Body of pancreas (tissue), 4 donors: ENCODE measurements around the gene GPR158. TPM values are rescaled to one million over a fixed set of nuclear protein-coding genes. Genes with fewer than 3 reads are reported as not detected.

ENCODE experiments used
- ATAC-seq: fragments of 150-250 bp; one replicate; pipeline ENCODE4 v1.9.1; 2016
- DNase-seq, 4 donors: peaks; one replicate each; pipeline ENCODE4 v3.0.0-alpha.2; 2019
- H3K27ac ChIP-seq, 4 donors: fragments of 200-600 bp; sonication (generic); 1 replicate in 3 of 4; 2 replicates in 1 of 4; pipeline versions ENCODE4 v1.5.1 to v1.6.1; 2016 to 2019; ENCODE audit warnings: mild to moderate bottlenecking in 1 of 4, mixed read lengths in 1 of 4, moderate library complexity in 1 of 4
- H3K27me3 ChIP-seq, 2 donors: fragments of 200-600 bp; sonication (generic); one replicate each; pipeline ENCODE4 v1.6.0; 2016; ENCODE audit warnings: mild to moderate bottlenecking in 1 of 2
- H3K36me3 ChIP-seq, 2 donors: fragments of 200-600 bp; sonication (generic); replicated peaks in 1 of 2; 2 replicates each; pipeline ENCODE4 v1.5.1; 2016; ENCODE audit warnings: low read depth in 2 of 2; ENCODE audit not compliant: insufficient read depth in 1 of 2
- H3K4me1 ChIP-seq: fragments of 200-600 bp; sonication (generic); one replicate; pipeline ENCODE4 v1.6.0; 2016
- H3K4me3 ChIP-seq, 2 donors: fragments of 200-600 bp; sonication (generic); 1 replicate in 1 of 2; 2 replicates in 1 of 2; pipeline ENCODE4 v1.5.1; 2016 to 2019
- H3K9me3 ChIP-seq, 3 donors: fragments of 200-600 bp; sonication (generic); 1 replicate in 2 of 3; 2 replicates in 1 of 3; pipeline ENCODE4 v1.5.1; 2016
- POLR2A ChIP-seq, 3 donors: fragments of 450-650 bp; IDR thresholded peaks; one replicate each; pipeline ENCODE4 v1.6.1; 2016; ENCODE audit warnings: antibody characterized with exemption in 3 of 3, mild to moderate bottlenecking in 2 of 3
- WGBS, 2 donors: methylation state at CpG; one replicate each; pipeline ENCODE4 v1.1.5; 2017; 5-methylcytosine and 5-hydroxymethylcytosine counted together
- intact Hi-C: fragments of 100-400 bp; cut with DNase I; formaldehyde crosslinking; loops from one replicate; pipeline ENCODE4 v1.15.1; 2023
- total RNA-seq, 2 donors: library from RNA; depleted of rRNA; stranded (reverse); fragments of >200 nt; gene quantifications; one replicate each; pipeline ENCODE4 v1.1.0, GENCODE V29; 2016
- TF ChIP-seq, protein P1 (sequence below), 7 experiments: fragments of 450-650 bp in 4 of 7; fragments of 200-600 bp in 3 of 7; sonication (generic) in 3 of 7; IDR thresholded peaks; one replicate each; pipeline ENCODE4 v1.5.1; 2016 to 2019; ENCODE audit warnings: antibody characterized with exemption in 7 of 7

The GPR158 gene
- total RNA-seq, 2 donors from 2014 or later, result 0.52 TPM; not detected in 1

DNA sequence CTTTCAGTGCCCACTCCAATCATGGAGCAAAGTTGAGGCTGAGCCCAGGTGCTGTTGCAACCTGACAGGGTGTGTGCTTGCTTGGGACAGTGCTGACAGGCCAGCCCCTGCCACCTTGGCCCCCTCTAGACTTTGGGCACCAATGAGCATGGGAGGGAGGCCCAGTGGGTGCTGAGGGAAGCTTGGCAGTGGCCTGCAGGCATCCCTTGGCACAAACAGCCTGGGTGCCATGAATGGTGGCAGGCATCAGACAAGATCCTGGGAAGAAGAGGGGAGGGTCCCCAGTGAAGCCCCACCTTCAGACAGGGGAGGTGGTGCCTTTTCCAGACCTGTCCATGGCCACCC lies 214.0 kb downstream of the GPR158 start:
- Histone ChIP-seq H3K9me3 (peaks cover 0 to 14% (median 0%) of the 10 kb centered on the region in 3 donors), H3K4me3 (no peak overlapping the region), H3K27me3 (no peaks in the 10 kb centered on the region), H3K27ac (no peak overlapping the region), H3K36me3 (no peaks in the 10 kb centered on the region), H3K4me1 (no peaks in the 10 kb centered on the region)
- intact Hi-C loops, result no loop called here
- ATAC-seq, result no peak
- TF ChIP-seq, protein P1, sequence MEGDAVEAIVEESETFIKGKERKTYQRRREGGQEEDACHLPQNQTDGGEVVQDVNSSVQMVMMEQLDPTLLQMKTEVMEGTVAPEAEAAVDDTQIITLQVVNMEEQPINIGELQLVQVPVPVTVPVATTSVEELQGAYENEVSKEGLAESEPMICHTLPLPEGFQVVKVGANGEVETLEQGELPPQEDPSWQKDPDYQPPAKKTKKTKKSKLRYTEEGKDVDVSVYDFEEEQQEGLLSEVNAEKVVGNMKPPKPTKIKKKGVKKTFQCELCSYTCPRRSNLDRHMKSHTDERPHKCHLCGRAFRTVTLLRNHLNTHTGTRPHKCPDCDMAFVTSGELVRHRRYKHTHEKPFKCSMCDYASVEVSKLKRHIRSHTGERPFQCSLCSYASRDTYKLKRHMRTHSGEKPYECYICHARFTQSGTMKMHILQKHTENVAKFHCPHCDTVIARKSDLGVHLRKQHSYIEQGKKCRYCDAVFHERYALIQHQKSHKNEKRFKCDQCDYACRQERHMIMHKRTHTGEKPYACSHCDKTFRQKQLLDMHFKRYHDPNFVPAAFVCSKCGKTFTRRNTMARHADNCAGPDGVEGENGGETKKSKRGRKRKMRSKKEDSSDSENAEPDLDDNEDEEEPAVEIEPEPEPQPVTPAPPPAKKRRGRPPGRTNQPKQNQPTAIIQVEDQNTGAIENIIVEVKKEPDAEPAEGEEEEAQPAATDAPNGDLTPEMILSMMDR (IDR thresholded peaks at IDR 0.05), result no peak
- no peak for TF ChIP-seq POLR2A (IDR thresholded peaks at IDR 0.05)
- no peak for DNase-seq

DNA sequence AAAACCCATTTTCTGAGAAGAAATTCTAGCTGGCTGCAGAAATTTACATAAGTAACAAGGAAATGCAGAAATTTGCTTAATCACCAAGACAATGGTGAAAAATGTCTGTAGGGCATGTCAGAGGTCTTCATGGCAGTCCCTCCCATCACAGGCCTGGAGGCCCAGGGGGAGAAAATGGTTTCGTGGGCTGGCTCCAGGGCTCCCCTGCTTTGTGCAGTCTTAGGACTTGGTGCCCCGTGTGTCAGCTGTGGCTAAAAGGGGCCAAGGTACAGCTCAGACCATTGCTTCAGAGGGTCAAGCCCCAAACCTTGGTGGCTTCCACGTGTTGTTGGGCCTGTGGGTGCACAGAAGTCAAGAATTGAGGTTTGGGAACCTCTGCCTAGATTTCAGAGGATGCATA lies 215.9 kb downstream of the GPR158 start:
- no peaks in the 10 kb centered on the region for H3K36me3 ChIP-seq
- no peak for ATAC-seq
- H3K4me1 ChIP-seq, result no peaks in the 10 kb centered on the region

DNA sequence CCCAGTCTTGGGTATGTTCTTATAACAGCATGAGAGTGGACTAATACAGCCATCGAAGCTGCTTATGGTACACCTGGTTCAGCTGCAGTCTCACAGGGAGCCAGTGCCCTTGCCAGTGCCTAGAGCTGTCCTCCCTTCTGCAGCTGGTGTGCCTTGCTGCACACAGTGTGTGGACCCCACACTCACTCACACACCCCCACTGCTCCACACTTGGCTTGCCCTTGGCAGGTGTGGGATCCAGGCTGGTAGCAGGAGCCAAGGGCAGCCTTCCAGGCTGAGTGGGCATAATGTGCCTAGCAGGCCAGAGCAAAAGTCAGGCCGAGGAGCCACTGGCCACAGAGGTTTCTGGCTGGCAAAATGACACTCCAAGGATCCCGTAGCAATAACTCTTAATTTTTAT lies 217.3 kb downstream of the GPR158 start:
- intact Hi-C loops, result no loop called here
- DNase-seq, result no peak
- 58 to 68% methylated on average over 3 of the region's 3 CpGs for WGBS, 2 donors
- peaks cover 0 to 14% (median 0%) of the 10 kb centered on the region in 3 donors for H3K9me3 ChIP-seq
- H3K4me3 ChIP-seq, result no peak overlapping the region
- no peaks in the 10 kb centered on the region for H3K4me1 ChIP-seq
- no peaks in the 10 kb centered on the region for H3K27me3 ChIP-seq
- H3K27ac ChIP-seq, result no peak overlapping the region
- H3K36me3 ChIP-seq, result no peaks in the 10 kb centered on the region
- TF ChIP-seq, protein P1 (IDR thresholded peaks at IDR 0.05), result no peak
- ATAC-seq, result no peak

More for the DNA sequence above, 215.9 kb downstream of the GPR158 start:
- 51 to 53% methylated on average over 3 of the region's 3 CpGs for WGBS, 2 donors
- Histone ChIP-seq H3K27me3 (no peaks in the 10 kb centered on the region), H3K27ac (no peak overlapping the region), H3K9me3 (peaks cover 0 to 14% (median 0%) of the 10 kb centered on the region in 3 donors), H3K4me3 (no peak overlapping the region)
- TF ChIP-seq POLR2A (IDR thresholded peaks at IDR 0.05), result no peak
- TF ChIP-seq, protein P1 (IDR thresholded peaks at IDR 0.05), result no peak
- no peak for DNase-seq
- intact Hi-C loops, result no loop called here

DNA sequence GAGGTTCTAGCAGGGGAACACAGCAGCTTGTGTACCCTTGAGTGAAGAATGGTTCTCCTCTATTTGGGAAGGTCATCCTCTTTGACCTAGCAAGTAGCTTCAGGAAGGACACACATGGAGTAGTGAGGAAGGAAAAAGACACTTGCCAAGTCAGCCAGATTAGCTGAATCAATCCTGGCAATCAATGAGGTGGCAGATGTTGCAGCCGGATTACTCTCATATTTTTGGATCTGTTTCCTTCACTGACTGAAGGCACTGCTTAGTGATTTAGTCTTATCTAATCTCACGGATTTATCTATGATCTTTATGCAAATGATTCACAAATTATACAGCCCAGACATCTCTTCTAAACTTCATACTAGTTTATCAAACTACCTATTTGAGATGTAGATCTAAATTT lies 218.8 kb downstream of the GPR158 start:
- 42 to 43% methylated on average over 2 of the region's 2 CpGs for WGBS, 2 donors
- TF ChIP-seq, protein P1 (IDR thresholded peaks at IDR 0.05), result no peak
- no peak for TF ChIP-seq POLR2A (IDR thresholded peaks at IDR 0.05)
- intact Hi-C loops, result no loop called here
- H3K27me3 ChIP-seq, result no peaks in the 10 kb centered on the region
- no peaks in the 10 kb centered on the region for H3K4me1 ChIP-seq
- H3K4me3 ChIP-seq, result no peak overlapping the region
- H3K27ac ChIP-seq, result no peak overlapping the region
- H3K36me3 ChIP-seq, result no peaks in the 10 kb centered on the region
- ATAC-seq (no peak), DNase-seq (no peak)
- peaks cover 0 to 8% (median 0%) of the 10 kb centered on the region in 3 donors for H3K9me3 ChIP-seq

DNA sequence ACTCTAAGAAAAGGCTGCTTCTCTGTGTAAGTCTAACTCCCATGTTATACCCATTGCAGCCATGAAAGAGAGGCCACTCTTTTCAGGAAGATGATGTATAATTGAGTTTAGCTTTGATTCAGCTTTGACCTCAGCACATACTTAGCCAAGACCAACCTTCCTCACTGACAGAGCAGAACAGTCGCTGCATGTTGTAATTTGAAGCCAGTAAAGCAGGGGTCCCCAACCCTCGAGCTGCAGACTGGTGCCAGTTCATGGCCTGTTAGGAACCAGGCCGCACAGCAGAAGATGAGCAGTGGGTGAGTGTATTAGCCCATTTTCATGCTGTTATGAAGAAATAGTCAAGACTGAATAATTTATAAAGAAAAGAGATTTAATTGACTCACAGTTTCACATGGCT lies 223.9 kb downstream of the GPR158 start:
- WGBS, 2 donors, result 49 to 56% methylated on average over 3 of the region's 3 CpGs

More for the DNA sequence above, 223.9 kb downstream of the GPR158 start:
- TF ChIP-seq, protein P1 (IDR thresholded peaks at IDR 0.05), result no peak
- no peak for TF ChIP-seq POLR2A (IDR thresholded peaks at IDR 0.05)
- Histone ChIP-seq H3K9me3 (no peaks in the 10 kb centered on the region), H3K4me1 (no peaks in the 10 kb centered on the region), H3K27me3 (no peaks in the 10 kb centered on the region), H3K27ac (no peak overlapping the region), H3K4me3 (no peak overlapping the region), H3K36me3 (no peaks in the 10 kb centered on the region)
- no peak for ATAC-seq
- intact Hi-C loops, result no loop called here
- DNase-seq, result no peak
